ENCODE measurements around the gene PPP4R4.

Gene PPP4R4

GRCh38 chr14:94291159-94291905 is 117.2 kb downstream of the PPP4R4 start:
- Histone ChIP-seq H3K27ac (ENCODE audit: low read length) (no peak overlapping the region), H2AFZ (ENCODE audit: low read depth, low read length) (no peak overlapping the region), H3K4me3 (ENCODE audit: low read length) (no peak overlapping the region), H3K9me3 (ENCODE audit: insufficient read depth, low read length) (peaks cover 8% of the 10 kb centered on the region; the same call in 1 of the 2 replicates), H3K27me3 (ENCODE audit: low read depth, low read length) (no peaks in the 10 kb centered on the region), H4K20me1 (ENCODE audit: insufficient read depth, low read length) (no peaks in the 10 kb centered on the region), H3K9ac (ENCODE audit: low read length) (no peak overlapping the region), H3K36me3 (replicated peaks; ENCODE audit: low read depth, low read length) (peaks cover 4% of the 10 kb centered on the region), H3K79me2 (ENCODE audit: low read length) (no peaks in the 10 kb centered on the region), H3K4me1 (ENCODE audit: low read length) (peaks cover 2% of the 10 kb centered on the region; the same call in 1 of the 2 replicates), H3K4me2 (ENCODE audit: low read length) (no peak overlapping the region)
- TF ChIP-seq EZH2phosphoT487 (IDR thresholded peaks at IDR 0.05; ENCODE audit: low read depth), result no peak
- TF ChIP-seq CTCF (IDR thresholded peaks at IDR 0.05; ENCODE audit: low read depth, low read length), result no peak

GRCh38 chr14:94291906-94292525 is 117.9 kb downstream of the PPP4R4 start:
- TF ChIP-seq EZH2phosphoT487 (IDR thresholded peaks at IDR 0.05; ENCODE audit: low read depth) (no peak), CTCF (IDR thresholded peaks at IDR 0.05; ENCODE audit: low read depth, low read length) (no peak)
- Histone ChIP-seq H3K79me2 (ENCODE audit: low read length) (no peaks in the 10 kb centered on the region), H4K20me1 (ENCODE audit: insufficient read depth, low read length) (no peaks in the 10 kb centered on the region), H3K4me2 (ENCODE audit: low read length) (no peak overlapping the region), H3K36me3 (replicated peaks; ENCODE audit: low read depth, low read length) (peaks cover 7% of the 10 kb centered on the region), H3K4me3 (ENCODE audit: low read length) (no peak overlapping the region), H2AFZ (ENCODE audit: low read depth, low read length) (no peak overlapping the region), H3K27ac (ENCODE audit: low read length) (no peak overlapping the region), H3K27me3 (ENCODE audit: low read depth, low read length) (no peaks in the 10 kb centered on the region), H3K9me3 (ENCODE audit: insufficient read depth, low read length) (peaks cover 8% of the 10 kb centered on the region; the same call in 1 of the 2 replicates), H3K9ac (ENCODE audit: low read length) (no peak overlapping the region), H3K4me1 (ENCODE audit: low read length) (peaks cover 5% of the 10 kb centered on the region; the same call in 1 of the 2 replicates)

GRCh38 chr14:94292526-94292871 is 118.4 kb downstream of the PPP4R4 start:
- Histone ChIP-seq H3K79me2 (ENCODE audit: low read length) (no peaks in the 10 kb centered on the region), H3K4me3 (ENCODE audit: low read length) (no peak overlapping the region), H3K9me3 (ENCODE audit: insufficient read depth, low read length) (peaks cover 8% of the 10 kb centered on the region; the same call in 1 of the 2 replicates), H4K20me1 (ENCODE audit: insufficient read depth, low read length) (no peaks in the 10 kb centered on the region), H3K4me2 (ENCODE audit: low read length) (no peak overlapping the region), H3K27me3 (ENCODE audit: low read depth, low read length) (no peaks in the 10 kb centered on the region), H3K27ac (ENCODE audit: low read length) (no peak overlapping the region), H2AFZ (ENCODE audit: low read depth, low read length) (no peak overlapping the region), H3K4me1 (ENCODE audit: low read length) (peaks cover 5% of the 10 kb centered on the region; the same call in 1 of the 2 replicates), H3K9ac (ENCODE audit: low read length) (no peak overlapping the region), H3K36me3 (replicated peaks; ENCODE audit: low read depth, low read length) (peaks cover 7% of the 10 kb centered on the region)
- TF ChIP-seq CTCF (IDR thresholded peaks at IDR 0.05; ENCODE audit: low read depth, low read length) (no peak), EZH2phosphoT487 (IDR thresholded peaks at IDR 0.05; ENCODE audit: low read depth) (no peak)

GRCh38 chr14:94292872-94293577 is 118.9 kb downstream of the PPP4R4 start, which contains the start of gene SERPINA10:
TSS of gene SERPINA10 (minus strand) at chr14:94293268. CDS start at chr14:94290593, 2,675 bp downstream.
- H2AFZ ChIP-seq (ENCODE audit: low read depth, low read length), result no peak within 1 kb of the TSS
- no peak within 1 kb of the TSS for H3K4me2 ChIP-seq (ENCODE audit: low read length)
- no peaks in the 10 kb centered on the region for H4K20me1 ChIP-seq (ENCODE audit: insufficient read depth, low read length)
- H3K4me3 ChIP-seq (ENCODE audit: low read length), result no peak within 1 kb of the TSS
- peaks cover 7% of the 10 kb centered on the region for H3K36me3 ChIP-seq (replicated peaks; ENCODE audit: low read depth, low read length)
- peaks cover 5% of the 10 kb centered on the region; the same call in 1 of the 2 replicates for H3K4me1 ChIP-seq (ENCODE audit: low read length)
- no peak within 1 kb of the TSS for H3K27ac ChIP-seq (ENCODE audit: low read length)
- no peak within 1 kb of the TSS for H3K9ac ChIP-seq (ENCODE audit: low read length)
- no peaks in the 10 kb centered on the region for H3K79me2 ChIP-seq (ENCODE audit: low read length)
- H3K9me3 ChIP-seq (ENCODE audit: insufficient read depth, low read length), result peaks cover 8% of the 10 kb centered on the region; the same call in 1 of the 2 replicates
- H3K27me3 ChIP-seq (ENCODE audit: low read depth, low read length), result no peaks in the 10 kb centered on the region
- TF ChIP-seq EZH2phosphoT487 (IDR thresholded peaks at IDR 0.05; ENCODE audit: low read depth) (no peak), CTCF (IDR thresholded peaks at IDR 0.05; ENCODE audit: low read depth, low read length) (no peak)

Measured in OCI-LY3 (cell line).